IPS-18c (cell line): ENCODE measurements around the gene CDK17.

Experiments
- H3K4me3 ChIP-seq: 2 replicates; pipeline ENCODE4 v1.7.0; 2013; ENCODE audit warnings: low read depth, mild to moderate bottlenecking, low read length, moderate library complexity; ENCODE audit not compliant: insufficient read depth
- H3K9me3 ChIP-seq: one replicate; pipeline ENCODE4 v1.6.1; 2013; ENCODE audit warnings: mild to moderate bottlenecking, low read length, moderate library complexity; ENCODE audit not compliant: control insufficient read depth, insufficient read depth

CDK17 gene

GRCh38 chr12:96271469-96272199 lies 128.6 kb downstream of the CDK17 start:
- no peak overlapping the region for H3K4me3 ChIP-seq
- no peaks in the 10 kb centered on the region for H3K9me3 ChIP-seq

- no peaks in the 10 kb centered on the region for H3K9me3 ChIP-seq
- H3K4me3 ChIP-seq: no peak overlapping the region
Observed at GRCh38 chr12:96266238-96266637, 134.0 kb downstream of the CDK17 start.

- Histone ChIP-seq H3K9me3 (no peaks in the 10 kb centered on the region), H3K4me3 (no peak overlapping the region)
Observed at GRCh38 chr12:96265836-96266235, 134.4 kb downstream of the CDK17 start.

GRCh38 chr12:96265400-96265799 lies 134.8 kb downstream of the CDK17 start:
- Histone ChIP-seq H3K9me3 (no peaks in the 10 kb centered on the region), H3K4me3 (no peak overlapping the region)

GRCh38 chr12:96263449-96263902 lies 136.8 kb downstream of the CDK17 start:
- H3K9me3 ChIP-seq: no peaks in the 10 kb centered on the region
- no peak overlapping the region for H3K4me3 ChIP-seq

- Histone ChIP-seq H3K9me3 (no peaks in the 10 kb centered on the region), H3K4me3 (no peak overlapping the region)
Observed at GRCh38 chr12:96261557-96261956, 138.7 kb downstream of the CDK17 start.

GRCh38 chr12:96260644-96261043 lies 139.6 kb downstream of the CDK17 start:
- H3K4me3 ChIP-seq: no peak overlapping the region
- no peaks in the 10 kb centered on the region for H3K9me3 ChIP-seq

- H3K9me3 ChIP-seq: no peaks in the 10 kb centered on the region
Observed at GRCh38 chr12:96260231-96260630, 140.0 kb downstream of the CDK17 start.

GRCh38 chr12:96258104-96258961 lies 141.9 kb downstream of the CDK17 start:
- no peak overlapping the region for H3K4me3 ChIP-seq
- H3K9me3 ChIP-seq: no peaks in the 10 kb centered on the region

More at GRCh38 chr12:96260231-96260630, 140.0 kb downstream of the CDK17 start:
- no peak overlapping the region for H3K4me3 ChIP-seq

GRCh38 chr12:96257550-96258103 lies 142.6 kb downstream of the CDK17 start:
- no peaks in the 10 kb centered on the region for H3K9me3 ChIP-seq
- H3K4me3 ChIP-seq: no peak overlapping the region

- Histone ChIP-seq H3K4me3 (no peak overlapping the region), H3K9me3 (no peaks in the 10 kb centered on the region)
Observed at GRCh38 chr12:96256672-96257361, 143.4 kb downstream of the CDK17 start.

GRCh38 chr12:96255077-96255476 lies 145.2 kb downstream of the CDK17 start:
- Histone ChIP-seq H3K4me3 (no peak overlapping the region; the same call in 1 of the 2 replicates), H3K9me3 (no peaks in the 10 kb centered on the region)

GRCh38 chr12:96250119-96250685 lies 150.0 kb downstream of the CDK17 start:
- Histone ChIP-seq H3K9me3 (no peaks in the 10 kb centered on the region), H3K4me3 (no peak overlapping the region)

- H3K9me3 ChIP-seq: no peaks in the 10 kb centered on the region
- no peak overlapping the region for H3K4me3 ChIP-seq
Observed at GRCh38 chr12:96249196-96250118, 150.8 kb downstream of the CDK17 start.

- Histone ChIP-seq H3K9me3 (no peaks in the 10 kb centered on the region), H3K4me3 (no peak overlapping the region)
Observed at GRCh38 chr12:96248136-96248931, 151.9 kb downstream of the CDK17 start.
